Glomerular visceral epithelial cell (primary cell): Measurements from ENCODE around the gene RASL11B.
"Not testable (repeated sequence)": the region's sequence is repeated elsewhere in the genome, so short reads cannot be mapped to it uniquely, and the experiment has no call there.

ENCODE experiments used
- DNase-seq: peaks from one replicate; pipeline ENCODE4 v3.0.0-alpha.2; 2016; ENCODE audit errors: extremely low spot score

RASL11B gene, protein sequence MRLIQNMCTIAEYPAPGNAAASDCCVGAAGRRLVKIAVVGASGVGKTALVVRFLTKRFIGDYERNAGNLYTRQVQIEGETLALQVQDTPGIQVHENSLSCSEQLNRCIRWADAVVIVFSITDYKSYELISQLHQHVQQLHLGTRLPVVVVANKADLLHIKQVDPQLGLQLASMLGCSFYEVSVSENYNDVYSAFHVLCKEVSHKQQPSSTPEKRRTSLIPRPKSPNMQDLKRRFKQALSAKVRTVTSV

DNA sequence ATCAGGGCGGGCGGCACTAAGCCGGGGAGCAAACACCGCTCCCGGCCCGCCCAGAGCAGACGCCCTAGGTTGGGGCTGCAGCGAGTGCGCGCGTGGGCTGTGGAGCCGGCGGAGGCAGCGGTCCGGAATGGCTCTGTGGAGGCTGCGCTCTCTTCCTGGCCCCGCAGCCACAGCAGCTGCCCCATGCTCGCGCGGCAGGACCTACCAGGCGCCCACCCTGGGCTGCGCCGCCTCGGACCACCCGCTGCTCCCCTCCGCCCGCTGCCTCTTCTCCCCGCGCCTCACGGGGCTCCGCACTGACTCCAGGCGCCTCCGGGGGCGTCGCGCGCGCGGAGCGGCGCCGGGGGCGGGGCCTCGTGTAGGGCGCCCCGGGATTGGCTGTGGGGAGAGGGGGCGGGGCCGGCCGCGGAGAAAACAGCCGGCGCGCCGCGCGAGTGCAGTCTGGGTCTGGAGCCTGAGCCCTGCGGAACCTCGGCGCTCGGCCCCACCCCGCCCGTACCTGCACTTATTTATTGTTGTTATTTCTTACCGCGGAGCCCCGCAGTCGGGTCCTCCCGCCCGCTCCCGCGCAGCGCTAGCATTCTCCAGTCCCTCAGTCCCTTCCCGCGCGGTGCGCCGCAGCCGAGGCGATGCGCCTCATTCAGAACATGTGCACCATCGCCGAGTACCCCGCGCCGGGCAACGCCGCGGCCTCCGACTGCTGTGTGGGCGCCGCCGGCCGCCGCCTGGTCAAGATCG is at the start of gene RASL11B:
Gene RASL11B (plus strand): TSS at position 439 of the 738 bp plus-strand sequence. CDS start 191 bp downstream, at position 630.
- DNase-seq, result peak; percentile 84

DNA sequence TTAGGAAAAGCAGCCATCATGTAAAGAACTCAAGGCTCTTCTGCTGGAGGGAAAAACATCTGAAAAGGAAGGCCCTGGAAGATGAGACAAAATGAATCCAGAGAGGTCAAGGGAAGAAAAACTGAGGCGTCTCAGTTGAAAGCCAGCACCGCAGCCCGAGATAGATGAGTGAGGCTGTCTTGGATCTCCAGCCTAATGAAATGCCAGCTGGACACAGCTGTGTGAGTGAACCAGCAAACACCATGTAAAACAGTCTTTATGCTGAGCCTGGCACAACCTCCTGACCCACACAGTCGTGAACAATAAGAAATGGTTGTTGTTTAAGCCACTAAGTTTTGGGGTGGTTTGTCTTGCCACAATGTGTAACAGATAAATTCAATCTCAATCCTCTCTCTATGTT is 48.6 kb upstream of the RASL11B start:
- no peak for DNase-seq

DNA sequence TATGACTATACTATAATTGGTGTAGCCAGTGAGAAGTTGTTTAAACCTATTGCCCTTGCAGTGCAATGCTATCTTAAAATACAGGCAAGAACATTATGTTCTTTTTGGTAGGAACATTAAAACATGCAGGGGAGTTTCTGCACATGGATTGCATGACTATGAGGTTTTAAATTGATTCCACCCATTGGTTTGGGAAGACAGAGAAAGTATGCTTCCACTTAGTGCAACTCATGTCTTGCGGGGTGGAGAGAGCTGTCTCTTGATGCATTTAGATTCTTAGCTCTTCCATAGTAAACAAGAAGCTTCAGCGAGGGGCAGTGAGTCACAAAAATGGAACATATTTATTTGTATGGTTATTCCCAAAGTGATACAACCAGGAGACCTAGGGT is 39.5 kb upstream of the RASL11B start:
- no peak for DNase-seq

DNA sequence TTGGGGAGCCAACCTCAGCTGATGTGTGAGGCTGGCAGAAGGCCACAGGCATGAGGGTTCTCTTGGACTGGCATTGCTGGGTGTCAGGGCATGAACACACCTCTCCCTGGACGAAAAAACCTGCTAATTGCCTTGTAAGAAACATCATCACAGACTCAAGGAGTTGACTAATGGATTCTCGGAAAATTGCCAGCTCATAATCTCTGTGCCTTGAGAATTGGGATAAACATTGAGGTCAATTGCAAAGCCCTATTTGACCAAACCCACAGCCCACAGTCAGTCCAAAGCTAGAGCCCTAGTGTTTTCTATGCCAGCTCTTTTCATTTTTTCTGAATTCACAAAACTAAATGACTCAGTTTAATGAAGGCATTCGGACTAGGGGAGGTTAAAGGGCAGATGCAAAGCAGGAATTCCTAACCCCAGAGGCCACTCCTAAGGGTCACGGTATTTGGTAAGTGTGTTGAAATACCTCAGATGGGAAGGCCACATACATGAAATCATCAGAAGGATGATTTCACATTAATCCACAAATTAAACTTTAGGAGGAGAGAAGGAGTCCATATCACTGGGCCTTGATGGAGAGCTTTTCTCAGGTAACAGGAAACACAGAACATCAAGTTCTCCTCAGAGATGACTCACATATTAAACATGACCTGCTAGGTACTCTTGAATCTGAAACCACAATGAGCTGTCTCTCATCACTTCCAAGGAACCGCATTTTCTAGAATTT is 39.0 kb upstream of the RASL11B start:
- DNase-seq, result peak; percentile 87

DNA sequence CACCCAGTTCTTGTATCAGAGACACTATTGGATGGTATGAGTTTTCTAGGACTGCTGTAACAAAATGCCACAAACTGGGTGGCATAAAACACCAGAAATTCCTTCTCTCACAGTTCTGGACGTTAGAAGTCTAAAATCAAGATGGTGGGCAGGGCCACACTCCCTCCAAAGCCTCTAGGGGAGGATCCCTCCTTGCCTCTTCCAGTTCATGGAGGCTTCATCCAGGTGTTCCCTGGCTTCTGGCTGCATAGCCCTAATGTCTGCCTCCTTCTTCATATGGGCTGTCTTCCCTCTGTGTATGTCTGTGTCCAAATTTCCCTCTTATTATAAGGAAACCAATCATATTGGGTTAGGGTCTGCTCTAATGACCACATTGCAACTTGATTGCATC is 38.4 kb upstream of the RASL11B start:
- no peak for DNase-seq

DNA sequence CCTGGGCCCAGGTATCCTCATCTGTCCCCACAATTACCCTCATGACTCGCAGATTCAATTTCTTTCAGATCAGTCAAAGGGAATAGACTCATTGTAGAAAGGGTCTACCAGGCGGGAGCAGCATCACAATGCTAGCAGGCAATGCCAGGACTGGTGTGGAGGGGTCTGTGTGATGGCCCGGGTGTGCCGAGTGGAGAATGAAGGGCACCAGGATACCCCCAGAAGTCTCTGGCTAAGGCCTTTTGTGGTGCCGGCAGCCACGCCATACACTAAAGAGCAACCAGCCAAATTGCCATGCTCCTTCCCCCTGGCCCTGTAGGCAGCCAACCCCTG is 37.9 kb upstream of the RASL11B start:
- DNase-seq, result no peak

DNA sequence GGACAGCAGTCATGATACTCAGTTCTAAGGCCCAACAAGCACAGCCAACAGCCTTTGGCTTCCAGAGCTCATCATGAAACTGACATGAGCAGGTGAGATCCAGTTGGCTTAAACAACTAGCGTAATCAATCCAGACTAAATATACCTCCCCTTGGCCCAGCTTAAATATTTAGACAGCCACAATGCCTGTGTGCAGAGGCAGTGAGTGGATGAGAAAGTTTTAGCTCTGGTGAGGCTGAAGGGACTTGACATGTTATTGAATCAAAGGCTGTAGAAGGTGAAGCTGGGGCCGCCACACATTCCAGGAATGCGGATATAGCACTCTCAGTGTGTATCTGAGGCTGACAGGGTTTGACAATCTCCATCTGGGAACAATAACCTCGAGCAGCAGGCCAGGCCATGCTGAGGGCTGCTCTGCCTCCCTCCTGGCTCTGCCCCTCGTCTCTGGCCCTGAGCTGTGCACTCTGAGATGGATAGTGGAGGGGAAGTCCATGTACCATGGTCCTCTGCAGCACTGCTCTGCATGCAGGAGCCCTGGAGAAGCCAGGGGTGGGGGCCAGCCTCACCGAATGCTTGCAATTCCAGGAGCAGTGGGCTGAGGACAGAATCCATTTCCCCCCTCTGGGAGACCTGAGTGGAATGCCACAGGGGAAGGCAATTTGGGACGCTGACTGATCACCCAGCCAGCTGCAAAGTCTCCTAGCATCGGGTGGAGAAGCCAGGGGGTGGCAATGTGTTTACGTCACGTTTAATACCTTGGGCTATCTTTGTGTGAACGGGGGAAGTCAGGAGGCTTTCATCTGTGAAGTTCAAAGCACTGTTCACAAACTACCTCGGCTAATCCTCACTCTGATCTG is 37.3 kb upstream of the RASL11B start:
- peak; percentile 92 for DNase-seq

DNA sequence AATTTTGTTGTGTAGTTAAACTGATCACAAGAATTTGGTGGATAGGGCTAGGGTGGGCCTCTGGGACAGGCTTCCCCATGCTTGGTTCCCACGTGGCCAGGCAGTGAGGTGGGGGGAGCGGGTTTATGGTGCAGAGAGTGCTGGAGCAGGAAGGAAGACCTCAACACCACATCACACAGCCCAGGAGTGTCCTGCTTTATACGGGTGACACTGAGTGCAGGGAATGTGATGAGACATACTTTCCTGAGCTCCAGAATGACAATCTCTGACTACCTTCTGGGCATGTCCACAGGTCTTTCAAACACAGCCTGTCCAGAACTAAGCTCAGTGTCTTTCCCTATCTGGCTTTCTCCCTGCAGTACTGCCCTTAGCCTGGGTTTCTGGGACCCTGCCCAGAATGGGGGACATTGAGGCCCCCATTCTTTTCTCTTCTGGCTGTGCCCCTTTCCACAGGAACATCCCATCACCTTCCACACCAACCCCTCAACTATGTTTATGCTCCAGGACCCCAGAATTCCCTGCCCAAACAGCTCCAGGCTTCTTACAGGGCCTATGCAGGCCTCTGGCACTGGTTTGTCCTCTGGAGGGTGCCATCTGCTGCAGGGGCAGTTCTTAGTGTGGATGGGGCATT is 36.5 kb upstream of the RASL11B start:
- peak; percentile 70 for DNase-seq

DNA sequence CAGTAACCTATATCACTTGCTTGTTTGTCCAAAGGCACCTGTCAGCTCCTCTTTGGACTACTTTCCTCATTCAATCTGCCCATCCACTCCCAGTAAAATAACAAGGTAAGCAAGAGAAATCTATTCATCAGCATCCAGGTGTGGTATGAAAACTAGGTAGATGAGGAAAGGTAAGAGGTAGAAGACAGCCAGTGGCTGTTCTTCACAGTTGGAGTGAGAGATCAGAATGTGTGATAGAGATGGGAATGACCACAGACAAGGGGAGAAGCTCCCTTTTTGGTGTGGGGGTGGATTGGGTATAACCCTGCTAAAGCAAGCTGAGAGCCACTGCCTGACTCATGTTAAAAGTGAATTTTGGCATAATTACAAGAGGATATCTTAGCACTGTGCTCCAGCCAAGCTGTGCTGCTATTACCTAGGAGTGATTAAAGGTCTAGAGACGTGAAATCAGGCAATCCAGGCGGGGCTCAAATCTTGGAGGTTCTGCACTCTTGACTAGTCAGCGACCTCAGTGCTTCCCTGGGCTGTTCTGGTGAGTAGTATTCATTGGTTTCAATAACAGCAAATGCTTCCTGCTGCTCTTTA is 28.1 kb upstream of the RASL11B start:
- DNase-seq, result peak; percentile 23

DNA sequence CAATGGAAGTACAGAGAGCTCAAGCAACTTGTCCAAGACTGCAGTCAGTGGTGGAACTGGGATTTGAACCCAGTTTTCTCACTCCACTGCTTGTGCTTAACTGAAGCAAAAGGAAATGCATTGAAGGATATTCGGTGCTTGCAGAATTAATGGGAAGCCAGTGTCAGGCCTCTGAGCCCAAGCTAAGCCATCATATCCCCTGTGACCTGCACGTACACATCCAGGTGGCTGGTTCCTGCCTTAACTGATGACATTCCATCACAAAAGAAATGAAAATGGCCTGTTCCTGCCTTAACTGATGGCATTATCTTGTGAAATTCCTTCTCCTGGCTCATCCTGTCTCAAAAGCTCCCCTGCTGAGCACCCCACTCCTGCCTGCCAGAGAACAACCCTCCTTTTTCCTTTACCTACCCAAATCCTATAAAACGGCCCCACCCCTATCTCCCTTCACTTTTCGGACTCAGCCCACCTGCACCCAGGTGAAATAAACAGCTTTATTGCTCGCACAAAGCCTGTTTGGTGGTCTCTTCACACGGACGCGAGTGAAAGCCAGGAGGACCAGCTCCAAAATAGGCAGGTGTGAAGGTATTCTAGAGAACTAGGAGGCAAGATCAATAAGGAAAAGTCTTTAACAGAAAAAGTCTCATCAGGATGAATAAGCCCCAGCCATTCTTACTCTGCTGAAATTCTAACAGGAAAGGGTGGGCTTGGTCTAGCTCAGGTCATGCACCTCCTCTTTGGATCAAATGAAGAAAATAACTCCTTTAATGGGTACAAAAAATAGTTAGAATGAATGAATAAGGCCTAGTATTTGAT is 27.3 kb upstream of the RASL11B start:
- not testable (repeated sequence) for DNase-seq

DNA sequence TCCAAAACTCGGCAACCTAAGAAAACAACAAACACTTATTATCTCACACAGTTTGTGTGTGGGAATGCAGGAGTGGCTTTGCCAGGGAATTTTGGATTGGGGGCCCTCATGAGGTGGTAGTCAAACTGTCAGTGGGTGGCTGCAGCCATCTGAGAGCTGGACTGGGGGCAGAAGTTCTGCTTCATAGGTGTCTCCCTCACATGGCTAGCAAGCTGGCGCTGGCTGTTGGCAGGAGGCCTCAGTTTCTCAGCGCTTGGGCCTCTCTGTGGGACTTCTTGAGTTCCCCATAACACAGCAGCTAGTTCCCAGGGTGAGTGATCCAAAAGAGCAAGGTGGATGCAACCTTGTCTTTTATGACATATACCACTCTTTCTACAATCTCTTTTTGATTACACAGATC is 26.0 kb upstream of the RASL11B start:
- DNase-seq, result no peak

DNA sequence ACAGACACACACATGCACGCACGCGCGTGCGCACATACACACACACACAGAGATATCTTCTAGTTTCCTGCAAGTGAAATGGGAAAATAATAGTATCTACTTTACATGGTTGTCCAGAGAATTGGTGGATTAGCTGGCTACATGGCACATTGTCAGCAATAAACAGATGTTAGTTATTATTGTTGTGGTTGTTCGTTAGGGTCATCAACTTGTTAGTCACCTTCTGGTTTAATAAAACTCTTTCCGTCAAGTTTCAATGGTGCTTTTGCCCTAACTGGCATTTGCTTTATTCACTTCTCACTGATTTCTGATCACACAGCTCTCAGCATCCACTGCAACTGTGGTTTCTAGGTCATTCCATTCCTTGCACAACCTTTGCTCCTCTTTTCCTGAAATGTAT is 25.4 kb upstream of the RASL11B start:
- DNase-seq, result no peak

DNA sequence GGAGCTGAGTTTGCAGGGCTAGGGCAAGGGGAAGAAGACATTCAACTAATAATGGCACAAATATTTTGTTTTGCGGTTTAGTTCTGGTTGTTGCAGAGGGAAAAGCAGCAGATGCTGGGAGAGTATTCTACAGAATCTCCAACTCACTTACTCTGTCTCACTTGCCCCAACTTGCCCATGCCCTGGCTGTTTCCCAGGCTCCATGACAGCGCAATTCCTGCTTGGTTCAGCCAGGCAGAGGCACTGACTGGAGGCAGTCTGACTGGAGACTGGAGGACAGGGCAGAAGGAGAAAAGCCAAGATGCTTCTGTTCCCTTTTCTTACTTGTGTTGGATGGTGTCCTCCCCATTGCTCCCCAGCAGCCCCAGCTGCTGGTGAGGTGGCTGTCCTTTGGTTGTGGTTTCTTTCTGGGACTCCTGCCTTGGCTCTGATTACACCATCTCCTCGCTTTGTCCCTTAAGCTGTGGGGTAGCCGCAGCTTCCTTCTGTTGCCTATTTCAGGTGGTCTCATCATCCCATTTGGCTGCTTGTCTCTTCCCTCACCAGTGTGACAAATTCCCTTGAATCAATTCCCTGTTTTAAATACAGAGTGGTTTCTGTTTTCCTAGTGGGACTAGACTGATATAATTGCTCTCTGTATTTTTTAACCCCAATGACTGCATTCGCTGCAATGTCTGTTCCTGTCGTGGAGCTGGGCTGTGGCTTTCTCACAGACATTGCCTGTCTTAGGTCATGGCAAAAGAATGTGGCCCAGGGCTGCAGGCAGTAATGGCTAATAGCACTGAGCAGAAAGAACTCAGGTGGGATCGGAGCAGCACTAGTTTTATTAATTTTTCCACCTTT is 24.2 kb upstream of the RASL11B start:
- peak; percentile 91 for DNase-seq

DNA sequence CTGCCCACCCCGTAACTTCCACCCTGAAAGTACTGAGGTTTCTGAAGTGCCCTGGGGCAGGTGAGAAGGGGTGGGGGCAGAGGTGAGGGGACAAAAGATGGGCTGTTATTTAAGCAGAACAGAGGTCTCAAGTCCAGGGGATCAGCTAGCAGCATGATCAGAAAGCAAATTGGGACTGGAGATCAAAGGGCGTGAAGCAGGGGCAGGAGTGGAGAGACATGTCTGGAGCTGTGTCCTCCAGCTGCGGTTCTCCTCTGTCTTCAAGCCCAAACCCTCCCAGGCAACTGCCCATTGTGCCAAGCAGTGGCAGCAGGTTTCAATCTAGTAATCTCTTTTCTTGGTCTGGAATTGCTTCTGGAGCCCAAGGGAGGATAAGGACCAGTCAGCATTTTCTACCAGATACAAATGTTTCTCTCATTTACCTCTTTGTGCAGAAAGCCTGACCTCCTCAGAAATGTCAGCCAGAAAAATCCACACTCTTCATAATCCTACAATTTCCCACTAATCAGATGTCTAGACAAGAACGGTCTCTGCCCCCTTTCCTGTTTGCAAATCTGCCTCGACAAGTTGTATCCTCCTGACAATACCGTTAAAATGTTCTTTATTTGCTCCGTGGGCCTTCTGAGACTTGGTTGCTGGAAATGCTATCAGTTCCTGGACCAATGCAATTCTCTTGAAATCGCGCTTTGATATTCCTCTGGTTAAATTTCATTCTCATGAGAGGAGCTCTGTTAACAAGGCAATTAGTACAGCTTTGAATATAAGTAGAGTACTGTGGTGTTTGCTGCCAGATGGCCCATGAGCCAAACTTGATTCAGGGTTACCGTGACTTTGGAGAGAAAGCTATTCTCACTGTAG is 23.2 kb upstream of the RASL11B start:
- no peak for DNase-seq

DNA sequence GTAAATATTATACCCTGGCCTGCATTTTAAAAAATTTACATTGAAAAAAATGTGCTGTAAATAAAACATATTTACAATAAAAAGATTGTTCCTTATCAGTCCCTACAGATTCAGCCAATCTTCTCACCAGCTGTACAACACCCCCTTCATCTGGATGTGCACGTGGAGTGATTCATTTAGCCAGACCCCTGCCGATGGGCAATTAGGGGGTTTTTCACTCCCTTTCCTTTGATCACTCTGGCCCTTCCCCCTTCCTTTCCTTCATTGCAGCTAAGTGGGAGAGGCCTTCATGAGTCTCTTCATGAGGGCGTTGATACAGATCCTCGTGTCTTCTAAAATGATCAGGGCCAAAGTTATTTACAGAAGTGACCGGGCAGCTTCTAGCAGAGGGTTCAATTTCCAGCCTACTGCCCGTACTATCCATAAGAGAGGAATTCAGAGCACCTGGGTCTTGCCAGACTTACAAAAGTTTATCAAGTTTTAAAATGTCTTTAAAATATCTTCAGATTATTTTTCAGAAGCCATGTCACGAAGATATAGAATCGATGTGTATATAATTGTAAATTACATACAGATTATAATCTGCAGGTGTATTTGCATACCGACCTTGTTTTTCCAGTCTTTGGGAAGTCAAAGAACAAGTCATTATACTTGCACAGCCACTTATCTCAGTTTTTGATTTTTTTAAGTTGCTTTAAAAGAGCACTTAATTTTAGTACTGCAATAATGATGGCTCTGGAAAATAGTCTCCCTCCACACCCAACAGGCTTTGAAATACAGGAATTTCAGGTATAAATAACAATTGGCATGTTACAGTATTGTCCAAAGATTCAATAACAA is 21.4 kb upstream of the RASL11B start:
- DNase-seq, result no peak

DNA sequence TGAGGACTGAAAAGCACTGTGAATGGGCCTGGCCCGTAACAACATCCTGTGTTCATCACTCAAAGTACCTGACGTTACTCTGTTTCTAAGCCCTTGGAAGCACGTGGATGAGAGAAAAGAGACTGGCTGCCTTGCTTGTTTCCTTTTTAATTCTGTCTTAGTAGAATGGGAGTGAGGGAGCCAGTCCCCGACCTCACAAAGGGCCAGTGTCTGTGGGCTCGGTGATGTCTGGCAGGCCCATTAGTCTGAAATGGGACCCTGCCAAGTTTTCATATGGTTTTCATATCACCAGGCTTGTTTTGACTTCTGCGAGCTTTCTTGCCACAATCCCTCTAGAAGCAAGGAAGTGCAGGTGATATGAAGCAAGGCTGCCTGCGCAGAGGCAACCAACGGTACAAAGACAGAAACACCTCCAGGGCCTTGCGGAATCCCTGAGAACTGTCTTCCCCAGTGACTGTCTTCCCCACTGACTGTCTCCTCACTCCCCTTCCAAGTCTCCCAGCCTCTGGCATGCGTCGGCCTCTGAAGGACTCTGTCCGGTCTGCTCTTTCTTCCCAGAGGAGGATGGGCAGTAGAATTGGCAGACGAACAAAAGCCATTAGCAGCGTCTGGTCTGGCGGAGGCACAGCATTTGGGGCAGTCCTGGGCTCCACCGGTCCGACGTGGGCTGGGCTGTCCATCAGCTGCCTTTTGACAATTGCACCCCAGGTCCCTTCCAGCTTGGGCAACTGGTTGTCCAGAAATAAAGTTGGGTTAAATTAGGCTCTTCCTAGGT is 20.2 kb upstream of the RASL11B start:
- DNase-seq, result no peak

DNA sequence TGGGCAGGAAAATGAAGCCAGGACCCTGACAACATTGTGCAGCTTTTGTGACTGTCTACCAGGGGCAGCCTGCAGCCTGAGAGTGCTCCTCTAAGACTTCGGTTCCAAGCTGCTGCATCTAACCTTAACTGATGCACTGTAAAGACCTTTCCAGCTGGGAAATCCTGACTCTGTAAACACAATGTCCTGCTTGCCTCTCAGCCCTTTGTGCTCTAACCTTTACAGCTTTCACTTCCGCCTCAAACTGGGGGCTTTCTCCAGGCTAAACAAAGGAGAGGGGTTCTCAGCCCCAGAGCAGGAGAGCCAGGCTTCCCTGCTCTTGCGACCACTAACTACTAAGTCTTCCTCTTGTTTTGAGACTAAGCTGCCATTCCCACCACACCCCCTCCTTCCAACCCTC is 19.3 kb upstream of the RASL11B start:
- DNase-seq, result no peak
